GM18517 (cell line): ENCODE data around the gene IL1RAPL2.
"Not testable (repeated sequence)": the region's sequence is repeated elsewhere in the genome, so short reads cannot be mapped to it uniquely, and the experiment has no call there.

Experiments
- ATAC-seq: cut with Tn5 transposase; IDR thresholded peaks from one replicate; pipeline ENCODE4 v1.9.1; 2021; ENCODE audit warnings: mild to moderate bottlenecking, moderate library complexity; ENCODE audit not compliant: unreplicated experiment

IL1RAPL2 gene

DNA sequence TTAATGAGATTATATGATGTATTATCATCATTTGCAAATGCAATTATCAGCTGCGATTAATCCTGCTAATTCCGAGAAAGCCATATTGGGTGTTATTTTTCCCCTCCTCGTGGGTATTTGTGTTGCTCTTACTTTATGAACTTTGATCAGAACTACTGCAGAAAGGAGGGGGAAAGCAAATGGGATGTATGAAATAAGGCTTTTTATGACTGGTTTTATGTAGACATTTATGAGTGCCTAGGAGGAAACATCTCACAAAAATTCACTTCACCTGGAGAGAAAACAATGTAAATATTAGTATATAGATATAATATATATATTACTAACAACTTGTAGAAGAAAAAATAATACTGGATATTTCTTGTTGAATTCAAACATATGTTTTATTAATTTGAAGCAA is 440.1 kb downstream of the IL1RAPL2 start:
- ATAC-seq = no peak

DNA sequence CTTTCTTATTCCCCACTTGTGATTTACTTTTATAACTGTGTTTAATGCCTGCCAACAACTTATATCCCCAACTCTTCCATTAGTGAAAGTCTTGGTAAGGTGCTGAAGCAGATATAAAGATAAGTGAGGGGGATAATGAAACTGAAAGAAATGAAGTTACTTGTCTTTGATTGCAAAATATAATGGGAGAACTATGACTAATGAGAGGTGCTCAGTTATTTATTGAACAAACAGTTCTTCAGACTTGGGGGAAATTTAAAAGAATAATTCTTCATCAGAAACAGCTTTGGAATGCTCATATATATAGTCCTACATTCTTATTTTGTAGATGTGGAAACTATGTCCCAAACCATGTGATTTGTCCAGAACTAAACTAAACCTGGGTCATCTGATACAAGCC is 441.0 kb downstream of the IL1RAPL2 start:
- no peak for ATAC-seq

DNA sequence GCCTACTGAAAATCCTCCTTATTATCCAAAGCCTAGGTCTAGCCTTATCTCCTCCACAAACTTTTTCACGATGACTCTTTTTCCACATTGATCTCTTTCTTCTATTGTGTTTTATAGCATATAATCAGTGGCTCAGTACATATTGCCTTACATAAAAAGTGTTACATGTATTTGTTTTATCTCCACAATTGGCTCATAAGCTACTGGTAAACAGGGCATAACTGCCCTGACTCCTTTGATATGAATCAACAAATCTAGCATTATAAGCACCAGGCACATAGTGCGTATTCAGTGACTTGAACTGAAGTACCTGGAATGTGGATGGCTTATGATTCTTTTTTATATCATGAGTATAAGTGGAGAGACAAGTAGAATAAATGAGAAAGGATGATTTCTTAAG is 447.7 kb downstream of the IL1RAPL2 start:
- no peak for ATAC-seq

DNA sequence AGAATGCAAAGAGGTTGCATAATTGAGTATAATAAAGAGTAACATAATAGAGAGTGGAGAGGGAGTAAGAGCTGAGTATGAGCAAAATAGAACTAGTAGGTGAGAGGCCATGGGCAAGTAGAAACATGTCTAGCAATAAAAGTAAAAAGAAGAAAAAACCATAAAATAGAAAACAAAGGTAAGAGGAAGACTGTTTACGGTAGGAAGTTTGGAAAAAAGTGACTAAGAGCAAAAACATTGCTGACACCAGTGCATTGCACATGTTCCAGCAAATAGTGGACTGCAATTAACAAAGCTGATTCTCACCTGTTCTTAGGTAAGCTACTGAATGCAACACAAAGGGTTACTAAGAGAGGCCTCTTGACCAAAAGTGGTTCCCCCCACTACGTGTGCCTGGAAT is 451.6 kb downstream of the IL1RAPL2 start:
- ATAC-seq = no peak

DNA sequence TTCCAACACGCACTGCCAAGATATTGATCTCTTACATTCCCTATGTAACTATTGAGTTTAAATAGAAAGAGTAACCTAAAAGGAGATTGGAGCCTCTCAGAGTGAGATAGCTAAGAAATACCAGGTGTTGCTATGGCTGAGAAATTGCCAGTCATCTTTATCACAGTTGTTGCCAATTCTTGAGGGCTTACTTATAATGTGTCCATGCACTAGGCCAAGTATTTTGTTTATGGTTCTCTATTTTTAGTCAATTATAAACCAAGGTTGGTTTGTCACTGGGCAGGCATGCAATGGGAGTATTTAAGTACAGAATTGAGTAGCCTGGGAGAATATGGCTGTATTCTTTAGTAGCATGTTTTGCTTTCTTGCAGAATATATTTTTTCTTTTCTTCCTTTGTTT is 452.9 kb downstream of the IL1RAPL2 start:
- no peak for ATAC-seq

DNA sequence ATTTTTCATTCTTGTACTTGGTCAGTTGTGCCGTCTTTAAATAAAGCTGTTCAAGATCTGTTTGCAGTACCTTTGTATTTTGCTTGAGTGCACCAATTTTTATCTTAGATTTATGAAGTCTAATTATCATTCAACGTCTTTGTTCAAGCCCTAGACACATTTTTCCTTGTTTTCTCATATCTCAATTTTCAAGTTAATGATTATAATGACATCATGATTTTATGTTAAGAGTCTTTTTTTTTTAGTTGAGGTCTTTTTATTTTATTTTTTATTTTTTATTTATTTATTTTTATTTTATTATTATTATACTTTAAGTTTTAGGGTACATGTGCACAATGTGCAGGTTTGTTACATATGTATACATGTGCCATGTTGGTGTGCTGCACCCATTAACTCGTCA is 463.0 kb downstream of the IL1RAPL2 start:
- not testable (repeated sequence) for ATAC-seq

DNA sequence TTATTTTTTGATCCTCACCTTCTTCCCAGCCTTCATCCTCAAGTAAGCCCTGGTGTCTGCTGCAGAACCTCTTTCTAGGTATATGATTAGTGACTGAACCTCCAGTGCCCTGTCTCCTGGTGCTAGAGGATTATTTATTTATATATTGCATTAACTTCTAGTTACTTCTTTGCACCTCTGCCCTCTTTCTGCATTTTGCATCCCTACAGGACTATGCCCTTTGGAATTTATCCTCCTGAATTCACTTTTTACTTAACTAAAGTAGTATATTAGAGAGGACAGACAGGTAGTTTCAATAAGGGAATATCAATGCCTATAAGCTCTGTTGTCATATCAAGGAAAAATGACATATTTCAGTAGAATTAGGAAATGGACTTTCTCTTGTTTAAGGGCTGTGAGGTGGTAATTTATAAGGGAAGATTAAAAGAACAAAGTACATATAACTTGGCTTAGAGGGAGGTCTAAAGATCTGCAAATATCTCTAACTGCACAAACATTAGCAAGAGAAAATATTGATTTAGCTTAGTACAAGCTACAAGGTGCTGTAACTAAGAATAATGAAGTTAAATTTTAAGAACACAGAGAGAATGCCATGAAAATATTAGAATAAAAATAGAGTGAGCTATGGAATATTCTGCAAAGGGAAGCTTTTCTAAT is 472.8 kb downstream of the IL1RAPL2 start:
- ATAC-seq = no peak

DNA sequence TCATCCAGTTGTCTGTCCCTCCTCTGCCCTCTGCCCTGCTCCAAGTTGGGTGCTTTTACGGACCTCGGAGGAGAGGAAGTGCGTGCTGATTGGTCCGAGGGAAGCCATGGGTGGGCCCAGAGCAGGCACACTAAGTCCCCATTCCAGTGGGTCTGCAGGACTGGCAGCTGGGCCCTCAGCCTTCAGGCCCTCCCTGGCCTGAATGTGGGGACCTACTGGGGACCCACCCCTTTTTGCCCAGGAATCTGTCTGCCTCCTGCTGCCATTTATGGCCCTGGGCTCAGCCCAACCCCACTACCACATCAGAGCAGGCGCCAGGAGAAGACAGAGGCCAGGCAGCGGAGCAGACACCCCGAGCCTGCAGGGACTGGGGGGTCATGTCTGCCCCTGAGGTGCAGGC is 484.9 kb downstream of the IL1RAPL2 start:
- ATAC-seq = no peak

DNA sequence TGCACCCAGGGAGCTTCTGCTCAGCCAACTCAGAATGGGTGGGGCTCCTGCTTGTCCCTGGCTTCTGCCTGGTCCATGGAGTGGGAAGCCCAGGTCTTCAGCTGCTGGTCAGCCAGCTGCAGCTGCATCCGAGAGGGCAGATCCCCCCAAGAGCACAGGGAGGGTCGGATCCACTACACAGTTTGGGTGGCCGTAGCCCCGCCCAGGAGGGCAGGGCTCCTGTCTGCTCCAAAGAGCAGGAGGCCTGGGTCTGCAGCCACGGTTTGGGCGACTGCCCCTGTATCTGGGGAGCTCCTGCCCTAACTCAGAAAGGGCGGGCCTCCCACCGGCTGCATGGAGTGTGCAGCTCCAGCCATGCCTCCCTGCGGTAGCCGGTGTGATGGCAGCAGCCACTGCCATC is 485.4 kb downstream of the IL1RAPL2 start:
- ATAC-seq = no peak

DNA sequence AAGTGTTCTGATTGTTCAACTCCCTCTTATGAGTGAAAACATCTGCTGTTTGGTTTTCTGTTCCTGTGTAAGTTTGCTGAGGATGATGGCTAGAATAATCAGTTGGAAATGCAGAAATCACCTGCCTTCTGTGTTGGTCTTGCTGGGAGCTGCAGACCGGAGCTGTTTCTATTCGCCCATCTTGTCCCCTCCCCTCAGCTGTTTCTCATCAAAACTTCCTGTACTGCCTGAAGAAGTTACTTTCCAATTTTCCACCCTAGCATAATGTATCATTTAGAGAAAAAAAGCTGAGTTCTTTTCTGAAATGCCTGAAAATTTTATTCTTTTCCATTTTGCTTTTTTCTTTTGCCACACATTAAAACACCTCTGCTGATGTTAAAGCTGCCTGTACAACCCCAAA is 486.9 kb downstream of the IL1RAPL2 start:
- no peak for ATAC-seq

DNA sequence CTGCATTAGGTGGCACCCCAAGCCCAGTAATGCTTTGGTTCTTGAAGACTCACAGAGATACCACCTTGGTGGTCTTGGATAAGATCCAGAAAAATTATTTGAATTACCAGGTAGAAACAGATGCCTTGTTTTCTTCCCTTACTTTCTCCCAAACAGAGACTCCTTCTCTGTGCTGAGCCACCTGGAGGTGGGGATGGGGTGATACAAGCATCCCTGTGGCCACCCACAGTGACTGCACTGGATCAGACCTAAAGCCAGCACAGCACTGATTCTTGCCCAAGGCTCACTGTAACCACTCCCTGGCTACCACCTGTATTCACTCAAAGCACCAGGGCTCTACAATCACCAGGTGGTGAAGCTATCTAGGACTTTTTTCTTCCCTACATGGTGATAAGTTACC is 497.7 kb downstream of the IL1RAPL2 start:
- ATAC-seq = no peak

DNA sequence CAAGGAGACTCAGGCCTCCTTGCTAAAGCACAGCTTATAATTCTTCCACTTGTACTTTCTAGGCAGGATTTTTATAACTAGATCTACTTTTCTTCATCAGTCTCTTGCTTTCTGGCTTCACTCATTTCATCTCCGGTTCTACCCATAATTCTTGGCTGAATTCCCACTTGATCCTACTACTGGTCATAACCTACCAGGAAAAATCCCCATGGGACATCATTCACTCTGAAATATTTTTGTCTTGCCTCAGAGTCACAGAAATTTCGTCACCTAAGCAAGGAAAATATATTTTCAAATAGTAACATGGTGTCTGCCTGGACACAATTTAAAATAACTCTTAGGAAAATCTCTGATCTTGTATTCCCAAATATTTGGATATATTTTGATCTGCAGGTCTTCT is 532.2 kb downstream of the IL1RAPL2 start:
- ATAC-seq = no peak

DNA sequence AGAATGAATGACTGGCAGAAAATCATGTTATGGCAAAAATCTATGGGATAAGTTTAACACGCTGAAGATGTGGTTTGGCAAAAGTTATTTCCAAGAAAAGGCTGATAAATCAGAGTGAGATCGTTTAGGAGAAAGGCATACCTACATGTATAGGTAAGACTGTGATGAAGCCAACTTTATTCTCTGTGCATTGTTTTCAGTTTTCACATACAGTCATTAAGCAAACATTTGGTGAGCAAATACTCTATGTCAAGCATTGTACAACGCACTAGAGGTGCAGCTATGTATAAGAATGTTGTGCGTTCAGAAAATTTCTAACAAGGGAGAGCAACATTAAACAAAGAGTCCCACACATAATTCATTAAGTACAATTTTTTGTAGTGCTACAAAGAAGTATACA is 532.8 kb downstream of the IL1RAPL2 start:
- ATAC-seq = no peak

DNA sequence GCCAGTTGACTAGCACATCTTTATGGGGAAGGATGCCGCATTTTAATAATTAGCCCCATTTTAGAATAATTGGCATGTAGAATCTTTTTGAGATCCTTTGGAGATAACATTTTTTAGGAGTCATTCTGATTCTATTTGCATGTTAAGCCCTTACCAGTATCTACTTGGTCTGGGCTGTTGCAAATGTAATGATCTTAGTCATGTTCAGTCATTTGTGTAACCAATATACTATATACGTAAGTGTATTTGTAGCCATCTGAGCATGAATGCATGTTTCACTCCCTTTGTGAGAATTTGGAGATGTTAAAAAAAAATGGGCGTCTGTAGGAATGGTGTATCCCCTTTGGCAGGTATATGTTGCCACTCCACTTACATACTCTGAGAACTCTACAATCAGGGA is 535.4 kb downstream of the IL1RAPL2 start:
- ATAC-seq = no peak

DNA sequence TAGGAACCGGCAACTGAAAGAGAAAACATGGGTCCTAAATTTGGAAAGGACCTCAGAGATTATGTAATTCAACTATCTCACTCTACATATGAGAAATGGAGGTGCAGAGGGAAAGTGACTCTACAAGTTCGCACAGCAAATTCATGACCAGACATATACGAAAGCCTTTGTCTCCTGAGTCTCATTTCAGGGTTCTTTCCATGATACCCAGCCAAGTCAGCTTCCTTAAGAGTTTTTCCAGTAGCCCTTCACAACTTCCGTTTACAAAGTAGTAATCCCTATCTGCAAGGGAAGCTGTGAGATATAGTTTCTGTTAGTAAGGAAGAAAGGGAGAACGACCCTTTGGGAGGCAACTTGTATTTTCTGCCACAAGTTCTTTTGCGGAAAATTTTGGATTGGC is 543.9 kb downstream of the IL1RAPL2 start:
- no peak for ATAC-seq

DNA sequence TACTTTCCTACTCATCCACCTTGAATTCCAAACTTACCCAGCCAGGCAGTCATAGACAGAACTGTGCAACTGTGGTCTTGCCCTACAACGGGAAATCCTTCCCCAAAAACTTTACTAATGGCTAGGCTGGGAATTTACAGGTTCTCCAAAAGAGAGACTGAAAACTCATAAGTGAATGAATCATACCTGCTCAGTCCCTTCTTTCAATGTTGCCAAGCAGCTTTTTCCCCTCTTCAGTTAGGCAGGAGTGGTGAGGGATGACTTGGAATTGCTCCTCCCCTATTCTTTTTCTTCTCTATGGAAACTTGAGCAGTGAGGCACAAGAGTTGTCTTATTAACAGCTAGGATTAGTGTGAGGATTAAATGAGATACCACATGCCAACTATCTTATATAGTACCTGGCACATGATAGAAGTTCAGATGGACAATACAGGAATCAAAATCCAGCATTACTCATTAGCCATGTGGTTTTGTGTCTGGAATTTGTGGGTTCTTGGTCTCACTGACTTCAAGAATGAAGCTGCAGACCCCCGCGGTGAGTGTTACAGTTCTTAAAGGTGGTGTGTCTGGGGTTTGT is 548.6 kb downstream of the IL1RAPL2 start:
- ATAC-seq = no peak

DNA sequence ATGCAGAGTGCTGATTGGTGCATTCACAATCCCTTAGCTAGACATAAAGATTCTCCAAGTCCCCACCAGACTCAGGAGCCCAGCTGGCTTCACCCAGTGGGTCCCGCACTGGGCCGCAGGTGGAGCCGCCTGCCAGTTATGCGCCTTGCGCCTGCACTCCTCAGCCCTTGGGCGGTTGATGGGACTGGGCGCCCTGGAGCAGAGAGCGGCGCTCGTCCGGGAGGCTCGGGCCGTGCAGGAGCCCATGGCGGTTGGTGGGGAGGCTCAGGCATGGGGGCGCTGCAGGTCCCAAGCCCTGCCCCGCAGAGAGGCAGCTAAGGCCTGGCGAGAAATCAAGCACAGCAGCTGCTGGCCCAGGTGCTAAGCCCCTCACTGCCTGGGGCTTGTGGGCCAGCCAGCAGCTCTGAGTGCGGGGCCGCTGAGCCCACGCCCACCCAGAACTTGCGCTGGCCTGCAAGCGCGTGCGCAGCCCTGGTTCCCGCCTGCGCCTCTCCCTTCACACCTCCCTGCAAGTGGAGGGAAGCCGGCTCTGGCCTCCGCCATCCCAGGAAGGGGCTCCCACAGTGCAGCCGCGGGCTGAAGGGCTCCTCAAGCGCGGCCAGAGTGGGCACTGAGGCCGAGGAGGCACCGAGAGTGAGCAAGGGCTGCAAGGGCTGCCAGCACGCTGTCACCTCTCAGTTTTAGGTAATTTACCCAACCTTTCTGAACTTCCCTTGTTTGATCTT is 549.8 kb downstream of the IL1RAPL2 start:
- ATAC-seq = not testable (repeated sequence)

DNA sequence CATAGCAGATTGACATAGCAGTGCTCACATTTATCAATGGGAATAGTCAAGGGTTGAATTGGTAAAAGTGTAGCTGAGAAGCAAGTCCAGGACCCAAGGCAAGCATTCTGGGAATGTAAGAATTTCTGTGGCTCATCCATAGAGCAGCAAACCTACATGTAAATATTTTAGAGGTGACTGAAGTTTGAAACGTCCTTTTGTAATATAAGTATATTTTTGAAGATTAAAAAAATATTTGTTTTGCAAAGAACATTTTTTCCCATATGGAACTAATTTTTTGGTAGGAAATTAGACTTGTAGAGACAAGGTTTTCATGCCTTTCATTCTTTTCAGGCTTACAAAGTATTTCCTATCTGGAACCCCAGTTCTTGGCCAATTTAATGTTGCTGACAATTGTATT is 550.5 kb downstream of the IL1RAPL2 start:
- no peak for ATAC-seq

DNA sequence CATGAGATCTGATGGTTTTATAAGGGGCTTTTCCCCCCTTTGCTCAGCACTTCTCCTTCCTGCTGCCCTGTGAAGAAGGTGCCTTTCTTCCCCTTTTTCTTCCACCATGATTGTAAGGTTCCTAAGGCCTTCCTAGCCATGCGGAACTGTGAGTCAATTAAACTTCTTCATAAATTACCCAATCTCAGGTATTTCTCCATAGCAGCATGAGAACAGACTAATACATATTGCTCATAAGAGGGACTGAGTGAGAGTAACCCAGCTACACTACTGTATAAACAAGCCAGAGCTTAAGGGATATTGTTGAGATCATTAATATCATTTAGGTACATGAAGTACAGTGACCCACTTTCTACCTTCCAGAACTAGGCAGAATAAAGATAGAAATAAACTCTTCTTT is 551.6 kb downstream of the IL1RAPL2 start:
- no peak for ATAC-seq

DNA sequence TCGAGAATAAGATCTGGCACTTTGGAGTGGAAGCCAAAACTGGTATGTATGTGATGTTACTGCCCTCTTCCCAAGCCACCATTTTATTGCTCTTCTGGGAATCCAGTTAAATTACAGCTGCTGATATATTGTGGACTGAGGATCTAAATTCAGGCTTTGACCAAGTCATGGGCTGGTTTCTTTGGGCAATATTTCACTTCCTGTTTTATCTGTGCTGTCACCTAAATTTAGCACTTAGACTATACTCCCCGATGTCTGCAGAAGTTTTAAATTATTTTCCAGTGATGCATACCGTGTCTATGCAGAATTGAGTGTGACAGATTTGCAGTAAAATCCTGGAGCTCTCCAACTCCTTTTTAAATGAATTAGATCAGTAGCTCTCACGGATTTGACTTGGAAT is 554.5 kb downstream of the IL1RAPL2 start:
- ATAC-seq = no peak

DNA sequence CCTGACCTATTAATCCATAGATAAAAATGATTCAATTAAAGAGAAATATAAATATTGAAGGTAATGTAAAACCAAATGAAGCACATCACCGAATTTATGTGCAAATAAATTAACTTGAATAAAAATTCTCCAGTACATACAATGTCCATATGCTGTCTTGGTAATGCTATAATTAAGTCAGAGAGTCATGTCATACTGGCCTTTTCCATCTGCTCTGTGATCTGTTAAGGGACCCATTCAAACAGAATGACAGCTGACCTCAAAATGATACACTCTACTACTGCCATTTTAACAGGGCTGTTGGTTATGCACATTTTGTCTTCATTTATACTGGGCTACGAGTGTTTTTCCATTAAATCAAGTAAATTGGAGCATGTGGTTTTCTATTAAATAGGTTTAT is 555.2 kb downstream of the IL1RAPL2 start:
- no peak for ATAC-seq

DNA sequence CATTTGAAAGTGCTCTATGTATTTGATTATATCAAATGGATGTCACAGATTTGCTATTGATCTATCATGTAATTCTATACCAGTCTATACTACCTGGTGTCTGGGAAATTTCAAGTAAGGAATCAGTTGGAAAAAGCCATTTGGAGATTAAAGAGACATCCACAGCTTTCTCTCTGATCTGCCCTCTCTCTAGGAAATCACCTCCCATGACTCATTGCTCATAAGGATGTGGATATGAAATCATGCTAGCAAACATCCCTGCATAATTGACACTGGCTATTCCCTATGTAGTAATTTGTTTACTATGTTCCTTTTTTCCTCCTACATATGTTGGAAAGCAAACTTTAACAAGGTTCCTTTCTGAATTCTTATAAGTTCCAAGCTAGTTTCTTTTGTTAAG is 560.2 kb downstream of the IL1RAPL2 start:
- no peak for ATAC-seq
